Parathyroid adenoma (tissue), 2 donors: ENCODE results near the gene MRPL30.

Experiments used
- H2AFZ ChIP-seq: fragments of 300-600 bp; sonication (generic); one replicate; pipeline ENCODE4 v1.7.0; 2017; ENCODE audit warnings: antibody characterized with exemption, mild to moderate bottlenecking
- H3K27ac ChIP-seq: fragments of 300-600 bp; sonication (generic); one replicate; pipeline ENCODE4 v1.7.0; 2017
- H3K27me3 ChIP-seq: fragments of 300-600 bp; sonication (generic); one replicate; pipeline ENCODE4 v1.7.0; 2017; ENCODE audit warnings: low read length; ENCODE audit not compliant: control insufficient read depth, insufficient read depth
- H3K36me3 ChIP-seq: fragments of 300-600 bp; sonication (generic); one replicate; pipeline ENCODE4 v1.7.0; 2017; ENCODE audit warnings: low read length; ENCODE audit not compliant: control insufficient read depth, insufficient read depth
- H3K4me1 ChIP-seq: fragments of 300-600 bp; sonication (generic); one replicate; pipeline ENCODE4 v1.7.0; 2017; ENCODE audit warnings: control low read depth
- H3K4me2 ChIP-seq: fragments of 300-600 bp; sonication (generic); one replicate; pipeline ENCODE4 v1.7.0; 2017; ENCODE audit warnings: low read length
- H3K4me3 ChIP-seq: fragments of 300-600 bp; sonication (generic); one replicate; pipeline ENCODE4 v1.7.0; 2017; ENCODE audit warnings: low read depth, low read length
- H3K79me2 ChIP-seq: fragments of 300-600 bp; sonication (generic); one replicate; pipeline ENCODE4 v1.7.0; 2017; ENCODE audit warnings: control low read depth
- H3K9ac ChIP-seq: fragments of 300-600 bp; sonication (generic); one replicate; pipeline ENCODE4 v1.7.0; 2017; ENCODE audit warnings: mild to moderate bottlenecking
- H3K9me3 ChIP-seq: fragments of 300-600 bp; sonication (generic); one replicate; pipeline ENCODE4 v1.7.0; 2017; ENCODE audit warnings: low read length; ENCODE audit not compliant: control insufficient read depth
- TF ChIP-seq, protein P1 (sequence below): fragments of 300-600 bp; sonication (generic); IDR thresholded peaks from one replicate; pipeline ENCODE4 v1.7.0; 2017; ENCODE audit warnings: antibody characterized with exemption, mild to moderate bottlenecking
- donor health status: primary hyperparathyroidism.

The MRPL30 gene

DNA sequence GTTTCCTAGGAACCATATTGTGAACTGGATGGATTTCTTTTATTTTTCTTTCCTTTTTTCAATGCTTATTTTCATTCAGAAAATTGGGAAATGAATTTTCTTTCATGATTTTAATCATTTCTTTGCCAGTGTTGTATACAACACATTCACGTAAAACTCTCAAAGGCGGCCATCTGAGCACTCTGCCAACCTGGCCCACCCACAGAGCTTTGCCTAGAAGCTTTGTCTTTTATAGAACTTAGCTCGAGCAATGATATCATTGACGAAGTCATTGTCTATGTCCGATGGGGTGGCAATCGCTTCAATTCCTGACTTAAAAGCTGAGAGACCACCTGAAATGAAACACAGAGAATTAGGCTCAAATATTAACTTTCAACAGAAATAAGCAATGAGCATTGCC is 61.2 kb downstream of the MRPL30 start:
- Histone ChIP-seq H3K4me2 (no peak overlapping the region), H3K9me3 (no peaks in the 10 kb centered on the region), H3K27ac (no peak overlapping the region), H3K9ac (no peak overlapping the region), H3K4me3 (no peak overlapping the region), H2AFZ (no peak overlapping the region), H3K27me3 (no peaks in the 10 kb centered on the region), H3K79me2 (no peaks in the 10 kb centered on the region), H3K36me3 (no peaks in the 10 kb centered on the region), H3K4me1 (no peaks in the 10 kb centered on the region)
- TF ChIP-seq, protein P1, sequence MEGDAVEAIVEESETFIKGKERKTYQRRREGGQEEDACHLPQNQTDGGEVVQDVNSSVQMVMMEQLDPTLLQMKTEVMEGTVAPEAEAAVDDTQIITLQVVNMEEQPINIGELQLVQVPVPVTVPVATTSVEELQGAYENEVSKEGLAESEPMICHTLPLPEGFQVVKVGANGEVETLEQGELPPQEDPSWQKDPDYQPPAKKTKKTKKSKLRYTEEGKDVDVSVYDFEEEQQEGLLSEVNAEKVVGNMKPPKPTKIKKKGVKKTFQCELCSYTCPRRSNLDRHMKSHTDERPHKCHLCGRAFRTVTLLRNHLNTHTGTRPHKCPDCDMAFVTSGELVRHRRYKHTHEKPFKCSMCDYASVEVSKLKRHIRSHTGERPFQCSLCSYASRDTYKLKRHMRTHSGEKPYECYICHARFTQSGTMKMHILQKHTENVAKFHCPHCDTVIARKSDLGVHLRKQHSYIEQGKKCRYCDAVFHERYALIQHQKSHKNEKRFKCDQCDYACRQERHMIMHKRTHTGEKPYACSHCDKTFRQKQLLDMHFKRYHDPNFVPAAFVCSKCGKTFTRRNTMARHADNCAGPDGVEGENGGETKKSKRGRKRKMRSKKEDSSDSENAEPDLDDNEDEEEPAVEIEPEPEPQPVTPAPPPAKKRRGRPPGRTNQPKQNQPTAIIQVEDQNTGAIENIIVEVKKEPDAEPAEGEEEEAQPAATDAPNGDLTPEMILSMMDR: no peak
